ENCODE data around the gene LPCAT3. TPM values are rescaled to one million over a fixed set of nuclear protein-coding genes. Genes with fewer than 3 reads are reported as not detected.
A peak's percentile ranks its signal among the peaks of the same experiment; 100 is the strongest.

LPCAT3 gene
- polyA plus RNA-seq, 1 donor, result 80.7 TPM

GRCh38 chr12:6938353-6939190 is 79.7 kb downstream of the LPCAT3 start:
- DNase-seq, result no peak

- peak; percentile 92 for DNase-seq
Observed at GRCh38 chr12:6937481-6938352, 80.6 kb downstream of the LPCAT3 start.

GRCh38 chr12:6936636-6937480 is 81.4 kb downstream of the LPCAT3 start:
- DNase-seq, result no peak

GRCh38 chr12:6936194-6936635 is 82.1 kb downstream of the LPCAT3 start:
- no peak for DNase-seq

- no peak for DNase-seq
Observed at GRCh38 chr12:6935371-6936193, 82.7 kb downstream of the LPCAT3 start.

GRCh38 chr12:6934110-6934509 is 84.2 kb downstream of the LPCAT3 start:
- DNase-seq, result no peak

GRCh38 chr12:6932766-6933165 is 85.5 kb downstream of the LPCAT3 start:
- DNase-seq, result no peak

- DNase-seq, result no peak
Observed at GRCh38 chr12:6929466-6930452, 88.5 kb downstream of the LPCAT3 start.

- DNase-seq, result no peak
Observed at GRCh38 chr12:6928703-6929407, 89.4 kb downstream of the LPCAT3 start.

- DNase-seq, result no peak
Observed at GRCh38 chr12:6928022-6928702, 90.1 kb downstream of the LPCAT3 start.

GRCh38 chr12:6927379-6928021 is 90.8 kb downstream of the LPCAT3 start, which contains the start of gene ATN1:
ATN1 (plus strand) TSS chr12:6927959; CDS start chr12:6934002, 6,043 bp downstream.
- DNase-seq, result peak; percentile 91

Other genes with a start within 250 kb of the LPCAT3 start
- 1.9 TPM for gene LAG3, start 246.0 kb downstream of the LPCAT3 start, polyA plus RNA-seq (ENCODE audit: insufficient read length)
- gene CD4, start 228.9 kb downstream of the LPCAT3 start, polyA plus RNA-seq (ENCODE audit: insufficient read length), result 25.5 TPM
- 25.8 TPM for gene GPR162, start 196.7 kb downstream of the LPCAT3 start, polyA plus RNA-seq (ENCODE audit: insufficient read length)
- gene P3H3, start 190.1 kb downstream of the LPCAT3 start, polyA plus RNA-seq (ENCODE audit: insufficient read length), result 29.9 TPM
- 13.3 TPM for gene GNB3, start 177.6 kb downstream of the LPCAT3 start, polyA plus RNA-seq (ENCODE audit: insufficient read length)
- 42.7 TPM for gene CDCA3, start 167.2 kb downstream of the LPCAT3 start, polyA plus RNA-seq (ENCODE audit: insufficient read length)
- gene USP5, start 166.3 kb downstream of the LPCAT3 start, polyA plus RNA-seq (ENCODE audit: insufficient read length), result 58.3 TPM
- gene TPI1, start 150.9 kb downstream of the LPCAT3 start, polyA plus RNA-seq (ENCODE audit: insufficient read length), result 515 TPM
- 9.2 TPM for gene SPSB2, start 145.2 kb downstream of the LPCAT3 start, polyA plus RNA-seq (ENCODE audit: insufficient read length)
- 20.2 TPM for gene LRRC23, start 113.7 kb downstream of the LPCAT3 start, polyA plus RNA-seq (ENCODE audit: insufficient read length)
- gene ENO2, start 103.9 kb downstream of the LPCAT3 start, polyA plus RNA-seq (ENCODE audit: insufficient read length), result 14.8 TPM
- 109 TPM for gene ATN1, start 90.5 kb downstream of the LPCAT3 start, polyA plus RNA-seq (ENCODE audit: insufficient read length)
- gene RNU7-1, start 74.7 kb downstream of the LPCAT3 start, polyA plus RNA-seq (ENCODE audit: insufficient read length), result not detected
- 118 TPM for gene C12orf57, start 74.5 kb downstream of the LPCAT3 start, polyA plus RNA-seq (ENCODE audit: insufficient read length)
- gene PTPN6, start 67.1 kb downstream of the LPCAT3 start, polyA plus RNA-seq (ENCODE audit: insufficient read length), result 21.9 TPM
- gene PHB2, start 47.8 kb downstream of the LPCAT3 start, polyA plus RNA-seq (ENCODE audit: insufficient read length), result 236 TPM
- 51.1 TPM for gene EMG1, start 47.6 kb downstream of the LPCAT3 start, polyA plus RNA-seq (ENCODE audit: insufficient read length)
- 53.5 TPM for gene C1S, start 42.2 kb upstream of the LPCAT3 start, polyA plus RNA-seq (ENCODE audit: insufficient read length)
- gene C1R, start 74.0 kb upstream of the LPCAT3 start, polyA plus RNA-seq (ENCODE audit: insufficient read length), result 40.5 TPM
- 46.0 TPM for gene C1RL, start 90.7 kb upstream of the LPCAT3 start, polyA plus RNA-seq (ENCODE audit: insufficient read length)
- 54.0 TPM for gene RBP5, start 110.4 kb upstream of the LPCAT3 start, polyA plus RNA-seq (ENCODE audit: insufficient read length)
- gene CLSTN3, start 111.9 kb upstream of the LPCAT3 start, polyA plus RNA-seq (ENCODE audit: insufficient read length), result 128 TPM
- 50.7 TPM for gene PEX5, start 171.2 kb upstream of the LPCAT3 start, polyA plus RNA-seq (ENCODE audit: insufficient read length)

Measured in left kidney (tissue), 2 donors.